HG03520 (cell line): ENCODE measurements around the gene PTPRD.

Experiments used
- ATAC-seq: cut with Tn5 transposase; IDR thresholded peaks from one replicate; pipeline ENCODE4 v1.9.1; 2021; ENCODE audit warnings: mild to moderate bottlenecking, moderate library complexity; ENCODE audit not compliant: unreplicated experiment

The PTPRD gene

GRCh38 chr9:8570776-8571175 is 2042.0 kb downstream of the PTPRD start:
- no peak for ATAC-seq

GRCh38 chr9:8569823-8570222 is 2043.0 kb downstream of the PTPRD start:
- no peak for ATAC-seq

GRCh38 chr9:8567963-8568579 is 2044.7 kb downstream of the PTPRD start:
- ATAC-seq = no peak

GRCh38 chr9:8564960-8565359 is 2047.8 kb downstream of the PTPRD start:
- no peak for ATAC-seq

- no peak for ATAC-seq
These were observed 2052.0 kb downstream of the PTPRD start for GRCh38 chr9:8560560-8561525.

GRCh38 chr9:8558176-8558575 is 2054.6 kb downstream of the PTPRD start:
- no peak for ATAC-seq

GRCh38 chr9:8555762-8556500 is 2056.9 kb downstream of the PTPRD start:
- ATAC-seq = no peak

- ATAC-seq = no peak
These were observed 2059.4 kb downstream of the PTPRD start for GRCh38 chr9:8553444-8553843.

GRCh38 chr9:8552732-8553131 is 2060.1 kb downstream of the PTPRD start:
- no peak for ATAC-seq

GRCh38 chr9:8549214-8549613 is 2063.6 kb downstream of the PTPRD start:
- ATAC-seq = no peak

GRCh38 chr9:8543219-8543618 is 2069.6 kb downstream of the PTPRD start:
- no peak for ATAC-seq

- ATAC-seq = no peak
These were observed 2070.3 kb downstream of the PTPRD start for GRCh38 chr9:8542537-8542936.

- ATAC-seq = no peak
These were observed 2073.1 kb downstream of the PTPRD start for GRCh38 chr9:8539681-8540197.

GRCh38 chr9:8536845-8537244 is 2076.0 kb downstream of the PTPRD start:
- no peak for ATAC-seq

- ATAC-seq = no peak
These were observed 2078.0 kb downstream of the PTPRD start for GRCh38 chr9:8534828-8535227.

- ATAC-seq = no peak
These were observed 2079.1 kb downstream of the PTPRD start for GRCh38 chr9:8533681-8534080.

GRCh38 chr9:8531826-8532415 is 2080.9 kb downstream of the PTPRD start:
- no peak for ATAC-seq

GRCh38 chr9:8521112-8521511 is 2091.7 kb downstream of the PTPRD start:
- no peak for ATAC-seq

- no peak for ATAC-seq
These were observed 2097.1 kb downstream of the PTPRD start for GRCh38 chr9:8515748-8516147.

- no peak for ATAC-seq
These were observed 2098.0 kb downstream of the PTPRD start for GRCh38 chr9:8514760-8515159.
